H9 (cell line): Measurements from ENCODE around the gene RUFY2. TPM values are rescaled to one million over a fixed set of nuclear protein-coding genes. Genes with fewer than 3 reads are reported as not detected.

Experiments used
- DNase-seq: peaks from one replicate; pipeline ENCODE4 v3.0.0-alpha.2; 2017
- H2AFZ ChIP-seq: one replicate; pipeline ENCODE4 v1.6.1; 2013; ENCODE audit warnings: mild to moderate bottlenecking, low read length, control low read depth, moderate library complexity
- H2AK5ac ChIP-seq: 2 replicates; pipeline ENCODE4 v1.6.1; 2013; ENCODE audit warnings: low read length, control low read depth, mixed read lengths; ENCODE audit not compliant: insufficient read length
- H2BK120ac ChIP-seq: one replicate; pipeline ENCODE4 v1.6.1; 2013; ENCODE audit warnings: low read depth, mild to moderate bottlenecking, low read length, control low read depth, inconsistent platforms; ENCODE audit not compliant: poor library complexity, severe bottlenecking
- H2BK12ac ChIP-seq: 2 replicates; pipeline ENCODE4 v1.6.1; 2013; ENCODE audit warnings: low read length, control low read depth, mixed read lengths, low read depth; ENCODE audit not compliant: insufficient read length
- H2BK15ac ChIP-seq: 2 replicates; pipeline ENCODE4 v1.6.1; 2013; ENCODE audit warnings: low read depth, low read length, control low read depth
- H2BK20ac ChIP-seq: one replicate; pipeline ENCODE4 v1.6.1; 2013; ENCODE audit warnings: low read depth, mild to moderate bottlenecking, low read length, control low read depth, inconsistent platforms; ENCODE audit not compliant: poor library complexity, severe bottlenecking
- H2BK5ac ChIP-seq: 2 replicates; pipeline ENCODE4 v1.6.1; 2013; ENCODE audit warnings: low read length, control low read depth, mixed read lengths; ENCODE audit not compliant: insufficient read length
- H3K14ac ChIP-seq: 2 replicates; pipeline ENCODE4 v1.6.1; 2013; ENCODE audit warnings: low read length, control low read depth; ENCODE audit not compliant: insufficient read depth
- H3K18ac ChIP-seq: 2 replicates; pipeline ENCODE4 v1.6.1; 2013; ENCODE audit warnings: low read depth, mild to moderate bottlenecking, mixed read lengths, low read length, control low read depth; ENCODE audit not compliant: insufficient read length
- H3K23ac ChIP-seq: 2 replicates; pipeline ENCODE4 v1.6.1; 2013; ENCODE audit warnings: low read length, control low read depth, mixed read lengths, low read depth; ENCODE audit not compliant: insufficient read length
- H3K23me2 ChIP-seq: 2 replicates; pipeline ENCODE4 v1.6.1; 2013; ENCODE audit warnings: low read depth, mild to moderate bottlenecking, mixed read lengths, low read length, control low read depth; ENCODE audit not compliant: insufficient read length, poor library complexity, severe bottlenecking
- H3K27ac ChIP-seq: 2 replicates; pipeline ENCODE4 v1.5.1; 2013; ENCODE audit warnings: low read length, control low read depth, mixed read lengths, low read depth; ENCODE audit not compliant: insufficient read length
- H3K27me3 ChIP-seq: 2 replicates; pipeline ENCODE4 v1.6.1; 2013; ENCODE audit warnings: low read length, control low read depth, inconsistent platforms; ENCODE audit not compliant: insufficient read depth
- H3K4ac ChIP-seq: 2 replicates; pipeline ENCODE4 v1.6.1; 2013; ENCODE audit warnings: low read depth, mild to moderate bottlenecking, control low read depth, inconsistent platforms, low read length, moderate library complexity
- H3K4me1 ChIP-seq: 2 replicates; pipeline ENCODE4 v1.6.1; 2013; ENCODE audit warnings: low read length, control low read depth, inconsistent platforms; ENCODE audit not compliant: insufficient read depth
- H3K4me2 ChIP-seq: 2 replicates; pipeline ENCODE4 v1.6.1; 2013; ENCODE audit warnings: low read length, control low read depth, mixed read lengths; ENCODE audit not compliant: insufficient read length, insufficient read depth
- H3K56ac ChIP-seq: 2 replicates; pipeline ENCODE4 v1.6.1; 2013; ENCODE audit warnings: low read depth, mild to moderate bottlenecking, mixed read lengths, low read length, control low read depth; ENCODE audit not compliant: insufficient read length
- H3K79me1 ChIP-seq: 2 replicates; pipeline ENCODE4 v1.6.1; 2013; ENCODE audit warnings: low read depth, mild to moderate bottlenecking, moderate library complexity, low read length, control low read depth, inconsistent platforms; ENCODE audit not compliant: insufficient read depth, poor library complexity, severe bottlenecking
- H3K79me2 ChIP-seq: 2 replicates; pipeline ENCODE4 v1.6.1; 2013; ENCODE audit warnings: low read length, control low read depth, inconsistent platforms; ENCODE audit not compliant: insufficient read depth
- H3K9ac ChIP-seq: 2 replicates; pipeline ENCODE4 v1.6.1; 2013; ENCODE audit warnings: low read length, control low read depth, mixed read lengths; ENCODE audit not compliant: insufficient read length; ENCODE audit errors: extremely low read depth
- H3K9me3 ChIP-seq: one replicate; pipeline ENCODE4 v1.6.1; 2013; ENCODE audit warnings: low read depth, low read length, inconsistent platforms; ENCODE audit not compliant: control insufficient read depth
- H3T11ph ChIP-seq: one replicate; pipeline ENCODE4 v1.6.1; 2013; ENCODE audit warnings: mild to moderate bottlenecking, low read length, control low read depth, inconsistent platforms
- H4K20me1 ChIP-seq: one replicate; pipeline ENCODE4 v1.6.1; 2013; ENCODE audit not compliant: control insufficient read depth, insufficient read length, insufficient read depth
- H4K5ac ChIP-seq: 2 replicates; pipeline ENCODE4 v1.6.1; 2013; ENCODE audit warnings: low read depth, mild to moderate bottlenecking, mixed read lengths, low read length, control low read depth; ENCODE audit not compliant: insufficient read length
- H4K8ac ChIP-seq: replicated peaks from 2 replicates; pipeline ENCODE4 v1.6.1; 2013; ENCODE audit warnings: low read length, control low read depth, mixed read lengths, low read depth; ENCODE audit not compliant: insufficient read length
- H4K91ac ChIP-seq: 2 replicates; pipeline ENCODE4 v1.6.1; 2013; ENCODE audit warnings: low read depth, mild to moderate bottlenecking, moderate library complexity, mixed read lengths, low read length, control low read depth; ENCODE audit not compliant: insufficient read length
- H3K27ac Mint-ChIP-seq, 3 experiments: 2 replicates in 2 of 3; 3 replicates in 1 of 3; pipeline ENCODE4 v1.8.0; 2020 to 2021; ENCODE audit warnings: mixed read lengths in 3 of 3, mild to moderate bottlenecking in 1 of 3, moderate library complexity in 1 of 3
- H3K27me3 Mint-ChIP-seq: 2 replicates; pipeline ENCODE4 v1.8.0; 2021; ENCODE audit warnings: low read depth, mild to moderate bottlenecking, moderate library complexity, mixed read lengths
- H3K36me3 Mint-ChIP-seq, 3 experiments: 2 replicates in 2 of 3; 3 replicates in 1 of 3; pipeline ENCODE4 v1.8.0; 2020 to 2021; ENCODE audit warnings: low read depth in 3 of 3, mixed read lengths in 3 of 3; ENCODE audit not compliant: insufficient read depth in 1 of 3
- H3K4me1 Mint-ChIP-seq, 2 experiments: 2 replicates each; pipeline ENCODE4 v1.8.0; 2020; ENCODE audit warnings: mixed read lengths in 2 of 2
- H3K4me3 Mint-ChIP-seq, 2 experiments: 2 replicates in 1 of 2; 3 replicates in 1 of 2; pipeline ENCODE4 v1.8.0; 2020 to 2021; ENCODE audit warnings: mild to moderate bottlenecking in 2 of 2, mixed read lengths in 2 of 2, moderate library complexity in 1 of 2
- H3K9me3 Mint-ChIP-seq, 2 experiments: 2 replicates in 1 of 2; 3 replicates in 1 of 2; pipeline ENCODE4 v1.8.0; 2020; ENCODE audit warnings: mild to moderate bottlenecking in 2 of 2, mixed read lengths in 2 of 2, moderate library complexity in 1 of 2
- CTCF ChIP-seq: fragments of 200-600 bp; sonication (generic); conservative IDR thresholded peaks from 3 replicates; pipeline ENCODE4 v1.8.0; 2021; ENCODE audit warnings: antibody characterized with exemption, mild to moderate bottlenecking
- WGBS: extraction: QIAGEN DNeasy Blood & Tissue Kit; methylation state at CpG from one replicate; pipeline ENCODE4 v1.1.7; 2013; ENCODE audit warnings: missing lambda C conversion rate, low lambda C conversion rate, mixed read lengths; ENCODE audit not compliant: insufficient read length; ENCODE audit errors: extremely low coverage; 5-methylcytosine and 5-hydroxymethylcytosine counted together
- total RNA-seq: library from RNA; stranded (reverse); gene quantifications from 2 replicates; pipeline ENCODE4 v1.2.1, GENCODE V29; 2021

The RUFY2 gene
- total RNA-seq, 1 experiment from 2014 or later = 14.1 TPM

- Histone ChIP-seq H3K14ac (no peak overlapping the region), H3T11ph (no peak overlapping the region), H3K56ac (no peak overlapping the region), H4K20me1 (no peaks in the 10 kb centered on the region), H3K27ac (no peak overlapping the region), H3K79me1 (no peaks in the 10 kb centered on the region), H3K9ac (no peak overlapping the region), H3K23ac (no peak overlapping the region), H3K79me2 (no peaks in the 10 kb centered on the region), H2BK120ac (peak overlapping the region; percentile 36), H3K9me3 (no peaks in the 10 kb centered on the region), H4K8ac (no peak overlapping the region), H2BK15ac (no peak overlapping the region), H3K23me2 (no peaks in the 10 kb centered on the region), H4K5ac (no peak overlapping the region), H3K4me1 (no peaks in the 10 kb centered on the region), H3K18ac (no peak overlapping the region), H2BK5ac (no peak overlapping the region), H4K91ac (no peak overlapping the region), H2BK12ac (no peak overlapping the region), H2BK20ac (no peak overlapping the region), H3K27me3 (no peaks in the 10 kb centered on the region), H2AFZ (no peak overlapping the region), H3K4ac (no peak overlapping the region), H3K4me2 (no peak overlapping the region), H2AK5ac (no peak overlapping the region)
- Mint-ChIP-seq H3K27ac (no peak overlapping the region), H3K9me3 (no peaks in the 10 kb centered on the region), H3K27me3 (no peaks in the 10 kb centered on the region), H3K36me3 (no peaks in the 10 kb centered on the region), H3K4me3 (no peak overlapping the region), H3K4me1 (peaks cover 8 to 13% of the 10 kb centered on the region in 2 experiments)
- no CpG with 5 or more reads among the region's 3 CpGs for WGBS
- TF ChIP-seq CTCF = no peak
- no peak for DNase-seq
Observed at GRCh38 chr10:68301301-68301700, 105.8 kb downstream of the RUFY2 start.
